Adrenal gland (tissue), 12 donors: ENCODE measurements around the gene RABL3. TPM values are rescaled to one million over a fixed set of nuclear protein-coding genes. Genes with fewer than 3 reads are reported as not detected.
A peak's percentile ranks its signal among the peaks of the same experiment; 100 is the strongest.

Source experiments
- DNase-seq, 7 donors: peaks; one replicate each; pipeline ENCODE4 v3.0.0-alpha.2; 2019 to 2020
- H3K27ac ChIP-seq, 5 donors: fragments of 200-600 bp; sonication (generic) in 4 of 5; 1 replicate in 3 of 5; 2 replicates in 2 of 5; pipeline versions ENCODE4 v1.5.1 to v1.8.0; 2016 to 2020; ENCODE audit warnings: mild to moderate bottlenecking in 1 of 5
- H3K27me3 ChIP-seq: fragments of 200-600 bp; 2 replicates; pipeline ENCODE4 v1.8.0; 2021
- H3K36me3 ChIP-seq, 2 donors: fragments of 200-600 bp; replicated peaks in 1 of 2; 1 replicate in 1 of 2; 2 replicates in 1 of 2; pipeline versions ENCODE4 v1.5.1 to v1.8.0; 2018 to 2022
- H3K4me1 ChIP-seq, 2 donors: fragments of 200-600 bp; replicated peaks in 1 of 2; 1 replicate in 1 of 2; 2 replicates in 1 of 2; pipeline versions ENCODE4 v1.5.1 to v1.8.0; 2018 to 2021
- H3K4me3 ChIP-seq, 4 donors: fragments of 200-600 bp; sonication (generic) in 3 of 4; one replicate each; pipeline ENCODE4 v1.5.1; 2016 to 2018
- H3K9me3 ChIP-seq, 3 donors: fragments of 200-600 bp; sonication (generic) in 1 of 3; replicated peaks in 1 of 3; 1 replicate in 2 of 3; 2 replicates in 1 of 3; pipeline versions ENCODE4 v1.5.1 to v1.8.0; 2016 to 2021
- CTCF ChIP-seq, 6 experiments: fragments of 450-650 bp in 4 of 6; fragments of 200-600 bp in 2 of 6; sonication (generic) in 1 of 6; IDR thresholded peaks; 1 replicate in 5 of 6; 2 replicates in 1 of 6; pipeline versions ENCODE4 v1.5.1 to v1.8.0; 2016 to 2021; ENCODE audit warnings: antibody characterized with exemption in 6 of 6, mild to moderate bottlenecking in 2 of 6, moderate library complexity in 1 of 6
- POLR2A ChIP-seq, 2 donors: fragments of 450-650 bp; IDR thresholded peaks; one replicate each; pipeline ENCODE4 v1.6.1; 2017; ENCODE audit warnings: antibody characterized with exemption in 2 of 2, mild to moderate bottlenecking in 2 of 2, moderate library complexity in 1 of 2
- WGBS, 4 donors: extraction: QIAGEN DNeasy Blood & Tissue Kit in 2 of 4; methylation state at CpG; one replicate each; pipeline versions ENCODE4 v1.1.5 to v1.1.7; 2013 to 2017; 5-methylcytosine and 5-hydroxymethylcytosine counted together
- intact Hi-C, 2 donors: fragments of 100-400 bp; cut with DNase I; formaldehyde crosslinking; loops; one replicate each; pipeline versions ENCODE4 v1.14.1 to v1.15.0; 2022 to 2023
- polyA plus RNA-seq, 3 donors: library from polyadenylated mRNA; stranded (reverse); fragments of 200-250 nt in 2 of 3; fragments of 350-450 nt in 1 of 3; fragmentation: Illumina TruSeq in 1 of 3; extraction: RNeasy Lipid Tissue Mini Kit (QIAGEN cat#74804) in 1 of 3; gene quantifications; one replicate each; pipeline ENCODE4 v1.2.3, GENCODE V29; 2013 to 2014
- total RNA-seq, 9 donors: library from RNA; depleted of rRNA in 4 of 9; stranded (reverse); fragments of >200 nt in 4 of 9; fragments of 120-200 nt in 1 of 9; fragmentation: NEBNext Ultra II Directional in 1 of 9; extraction: Animal tissue kit (Norgen Biotek cat#: 25700) in 1 of 9; gene quantifications; one replicate each; pipeline versions ENCODE4 v1.1.0 to v1.2.4, GENCODE V29; 2013 to 2023
- donor health status: healthy with polysubstance abuse.
- donor health status: Bipolar disorder and iron deficiency.
- donor health status: DM: yes; HTN: yes; CAD: no.
- donor health status: DM: no; HTN: no; CAD: no.
- donor health status: DM: no; HTN: no; CAD: no.
- donor health status: DM: yes; HTN: yes; CAD: no.

Gene RABL3
- total and polyA plus RNA-seq, 12 donors, result 5.8 to 94.2 (median 47.5) TPM

- WGBS, 4 donors, result 42 to 50% (median 46%) methylated on average over 1 of the region's 1 CpG
- intact Hi-C loops, result no loop called here
- H3K36me3 ChIP-seq, result no peaks in the 10 kb centered on the region
These were observed 48.7 kb downstream of the RABL3 start for GRCh38 chr3:120693439-120694171.

GRCh38 chr3:120689395-120689794, 52.9 kb downstream of the RABL3 start:
- no peak for TF ChIP-seq POLR2A (IDR thresholded peaks at IDR 0.05)
- TF ChIP-seq CTCF (IDR thresholded peaks at IDR 0.05), result no peak
- no peak for DNase-seq
- H3K4me1 ChIP-seq, result peaks cover 14 to 18% of the 10 kb centered on the region in 2 donors
- intact Hi-C loops, result no loop called here
- H3K4me3 ChIP-seq, result no peak overlapping the region
- no peaks in the 10 kb centered on the region for H3K9me3 ChIP-seq
- no peak overlapping the region for H3K27ac ChIP-seq
- 86 to 94% (median 91%) methylated on average over 3 of the region's 3 CpGs for WGBS, 4 donors
- H3K36me3 ChIP-seq, result no peaks in the 10 kb centered on the region
- no peaks in the 10 kb centered on the region for H3K27me3 ChIP-seq

More at GRCh38 chr3:120693439-120694171, 48.7 kb downstream of the RABL3 start:
- TF ChIP-seq CTCF (IDR thresholded peaks at IDR 0.05), result no peak
- TF ChIP-seq POLR2A (IDR thresholded peaks at IDR 0.05), result no peak
- Histone ChIP-seq H3K4me1 (peaks cover 17 to 24% of the 10 kb centered on the region in 2 donors), H3K27me3 (no peaks in the 10 kb centered on the region), H3K4me3 (no peak overlapping the region), H3K27ac (peak overlapping the region; percentile 61 to 90 (median 89)), H3K9me3 (no peaks in the 10 kb centered on the region)
- peak; percentile 30 to 78 (median 68) for DNase-seq

GRCh38 chr3:120688121-120688520, 54.2 kb downstream of the RABL3 start:
- Histone ChIP-seq H3K4me3 (no peak overlapping the region), H3K27me3 (no peaks in the 10 kb centered on the region), H3K27ac (no peak overlapping the region), H3K36me3 (no peaks in the 10 kb centered on the region), H3K9me3 (no peaks in the 10 kb centered on the region), H3K4me1 (peaks cover 2 to 6% of the 10 kb centered on the region in 2 donors)
- intact Hi-C loops, result no loop called here
- no peak for DNase-seq
- no peak for TF ChIP-seq CTCF (IDR thresholded peaks at IDR 0.05)
- no peak for TF ChIP-seq POLR2A (IDR thresholded peaks at IDR 0.05)

- no peaks in the 10 kb centered on the region for H3K36me3 ChIP-seq
- no peak overlapping the region for H3K27ac ChIP-seq
- intact Hi-C loops, result no loop called here
- no peaks in the 10 kb centered on the region for H3K4me1 ChIP-seq
- no peak overlapping the region for H3K4me3 ChIP-seq
- no peaks in the 10 kb centered on the region for H3K9me3 ChIP-seq
- H3K27me3 ChIP-seq, result no peaks in the 10 kb centered on the region
- WGBS, 4 donors, result 93 to 100% (median 97%) methylated on average over 1 of the region's 1 CpG
- DNase-seq, result no peak
- TF ChIP-seq POLR2A (IDR thresholded peaks at IDR 0.05) (no peak), CTCF (IDR thresholded peaks at IDR 0.05) (no peak)
These were observed 56.9 kb downstream of the RABL3 start for GRCh38 chr3:120685411-120685810.
